ENCODE data around the gene RINL.
A peak's percentile ranks its signal among the peaks of the same experiment; 100 is the strongest.
"Not testable (repeated sequence)": the region's sequence is repeated elsewhere in the genome, so short reads cannot be mapped to it uniquely, and the experiment has no call there.

Gene RINL

DNA sequence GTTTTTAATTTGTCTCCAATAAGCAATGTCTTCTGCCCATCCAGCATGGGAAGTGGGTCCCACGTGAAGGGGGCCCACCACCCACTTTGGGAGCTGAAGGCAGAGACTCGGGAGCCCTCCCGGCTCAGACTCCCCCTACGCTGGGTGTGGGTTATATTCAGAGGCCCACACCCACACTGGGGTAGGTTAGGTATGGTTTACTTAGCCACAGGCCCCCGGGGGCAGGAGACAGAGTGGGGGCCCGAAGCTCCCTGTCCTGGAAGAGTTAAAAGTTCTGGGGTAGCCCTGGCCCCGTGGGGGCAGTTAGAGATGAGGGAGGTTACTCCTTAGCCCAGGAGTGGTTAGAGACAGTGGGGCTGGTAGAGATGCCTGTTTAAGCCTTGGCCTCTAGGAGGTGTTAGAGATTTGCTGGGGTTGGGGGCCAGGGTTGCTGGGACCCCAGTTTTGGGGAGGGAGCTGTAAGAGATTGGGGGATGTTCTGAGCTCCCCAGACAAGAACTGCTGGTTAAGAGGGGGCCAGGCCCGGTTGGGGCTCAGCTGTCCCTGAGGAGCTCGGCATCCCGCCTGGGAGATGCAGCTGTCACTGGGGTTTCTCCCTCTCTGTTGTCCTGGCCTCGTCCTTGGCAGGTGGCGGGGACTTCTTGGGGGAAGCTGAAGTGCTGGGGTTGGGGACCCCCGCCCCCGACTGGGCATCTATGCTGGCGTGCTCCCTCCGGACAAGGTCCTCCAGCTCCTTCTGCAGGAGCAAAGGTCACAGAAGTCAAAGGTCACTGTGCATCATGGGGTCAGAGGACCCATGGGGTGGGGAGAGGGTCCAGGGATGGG, 712 bp upstream of the RINL start:
- no peak for FAIRE-seq

DNA sequence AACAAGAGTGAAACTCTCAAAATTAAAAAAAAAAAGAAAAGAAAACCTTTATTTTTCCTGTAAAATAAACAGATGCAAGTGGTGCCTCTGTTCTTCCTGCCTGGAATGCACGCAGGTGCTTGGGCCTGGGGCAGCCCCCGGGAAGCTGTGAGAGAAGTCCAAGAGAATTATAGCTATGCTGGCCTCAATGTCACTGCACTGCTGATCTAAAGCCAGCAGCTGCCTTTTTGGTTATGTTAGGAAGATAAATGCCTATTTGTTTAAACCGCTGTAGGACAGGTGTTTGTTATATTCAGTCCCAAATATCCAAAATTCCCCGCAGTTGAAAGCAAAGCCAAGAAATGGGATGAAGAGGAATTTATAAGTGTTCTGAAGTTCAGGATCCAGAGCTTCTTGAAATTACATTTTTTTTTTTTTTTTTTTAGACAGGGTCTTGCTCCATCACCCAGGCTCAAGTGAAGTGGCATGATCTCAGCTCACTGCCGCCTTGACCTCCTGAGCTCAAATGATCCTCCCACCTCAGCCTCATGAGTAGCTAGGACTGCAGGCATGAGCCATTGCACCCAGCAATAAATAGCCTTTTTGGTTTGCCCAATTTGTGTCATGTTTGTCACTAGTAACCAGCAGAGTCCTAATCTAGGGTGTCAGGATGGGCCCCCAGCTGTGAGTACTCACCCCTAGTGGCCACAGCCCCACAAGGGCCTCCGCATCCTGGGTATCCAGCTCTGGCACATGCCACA, 2.2 kb downstream of the RINL start:
- DNase-seq (ENCODE audit: insufficient read length, low spot score) (no peak), FAIRE-seq (no peak)

More for the DNA sequence above, 712 bp upstream of the RINL start:
- no peak for DNase-seq (ENCODE audit: insufficient read length, low spot score)

DNA sequence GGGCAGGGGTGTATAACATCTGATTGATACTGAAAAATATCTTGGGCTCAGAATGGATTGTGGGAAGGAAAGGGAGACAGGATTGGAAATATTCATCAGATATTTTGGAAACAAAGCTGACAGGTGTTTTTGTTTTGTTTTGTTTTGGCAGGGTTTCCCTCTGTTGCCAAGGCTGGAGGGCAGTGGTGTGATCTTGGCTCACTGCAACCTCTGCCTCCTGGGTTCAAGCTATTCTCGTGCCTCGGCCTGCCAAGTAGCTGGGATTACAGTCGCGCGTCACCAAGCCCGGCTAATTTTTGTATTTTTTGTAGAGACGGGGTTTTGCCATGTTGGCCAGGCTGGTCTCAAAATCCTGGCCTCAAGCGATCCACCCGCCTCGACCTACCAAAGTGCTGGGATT, 4.7 kb downstream of the RINL start:
- FAIRE-seq; DNase-seq (ENCODE audit: insufficient read length, low spot score): not testable (repeated sequence)

DNA sequence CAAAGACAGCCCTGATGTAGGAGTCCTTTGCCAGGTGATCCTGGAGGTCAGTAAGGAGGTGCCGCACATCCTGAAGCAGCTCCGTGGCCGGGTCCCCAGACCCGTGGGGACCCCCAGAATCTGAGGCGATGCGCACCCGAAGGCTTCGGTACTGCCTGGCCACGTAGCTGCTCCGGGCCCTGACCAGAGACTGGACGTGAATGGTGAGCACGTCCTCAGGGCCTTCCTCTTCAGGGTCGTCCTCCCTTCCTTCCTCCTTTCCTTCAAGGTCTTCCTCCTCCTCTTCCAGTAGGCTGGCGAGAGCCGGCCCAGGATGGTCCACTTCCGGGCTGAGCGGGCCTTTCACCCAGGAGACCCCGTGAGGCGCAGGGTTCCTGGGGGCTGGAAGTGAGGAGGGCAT, 7.5 kb downstream of the RINL start:
- FAIRE-seq, result no peak
- DNase-seq (ENCODE audit: insufficient read length, low spot score), result no peak

DNA sequence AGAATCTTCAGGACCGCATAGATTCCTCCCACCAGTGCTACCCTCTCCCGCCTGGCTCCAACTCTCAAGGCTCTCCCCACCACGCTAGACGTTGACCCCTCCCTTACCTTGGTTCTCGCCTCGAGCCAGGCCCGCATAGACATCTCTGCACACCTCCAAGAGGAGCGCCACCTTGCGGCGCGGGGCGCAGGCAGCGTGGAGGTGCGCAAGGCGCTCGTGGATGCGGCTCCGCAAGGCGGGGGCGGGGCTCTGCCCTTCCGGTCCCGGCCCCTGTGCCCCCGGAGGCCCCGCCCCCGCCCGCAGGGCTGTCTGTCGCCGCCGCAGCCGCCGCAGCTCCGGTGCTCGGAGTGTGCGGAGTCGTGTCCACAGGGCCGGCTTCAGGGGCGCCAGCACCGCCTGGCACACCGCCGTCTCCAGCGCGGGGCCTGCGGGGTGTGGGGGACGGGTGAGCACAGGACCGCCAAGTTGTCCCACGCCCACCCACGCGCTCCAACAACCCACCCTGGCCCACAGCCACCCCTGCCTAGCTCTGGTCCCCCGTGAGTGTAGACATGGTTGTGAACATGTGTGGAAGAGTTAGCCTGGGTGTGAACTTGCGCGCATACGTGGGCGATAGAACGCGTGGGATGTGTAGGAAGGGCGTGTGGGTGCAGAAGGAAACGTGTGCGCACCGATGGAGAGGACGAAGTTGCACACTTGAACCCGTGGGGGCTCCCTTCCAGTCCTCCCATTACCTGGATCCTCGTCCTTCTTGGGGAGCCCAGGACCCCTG, 8.1 kb downstream of the RINL start:
- no peak for DNase-seq (ENCODE audit: insufficient read length, low spot score)
- no peak for FAIRE-seq

DNA sequence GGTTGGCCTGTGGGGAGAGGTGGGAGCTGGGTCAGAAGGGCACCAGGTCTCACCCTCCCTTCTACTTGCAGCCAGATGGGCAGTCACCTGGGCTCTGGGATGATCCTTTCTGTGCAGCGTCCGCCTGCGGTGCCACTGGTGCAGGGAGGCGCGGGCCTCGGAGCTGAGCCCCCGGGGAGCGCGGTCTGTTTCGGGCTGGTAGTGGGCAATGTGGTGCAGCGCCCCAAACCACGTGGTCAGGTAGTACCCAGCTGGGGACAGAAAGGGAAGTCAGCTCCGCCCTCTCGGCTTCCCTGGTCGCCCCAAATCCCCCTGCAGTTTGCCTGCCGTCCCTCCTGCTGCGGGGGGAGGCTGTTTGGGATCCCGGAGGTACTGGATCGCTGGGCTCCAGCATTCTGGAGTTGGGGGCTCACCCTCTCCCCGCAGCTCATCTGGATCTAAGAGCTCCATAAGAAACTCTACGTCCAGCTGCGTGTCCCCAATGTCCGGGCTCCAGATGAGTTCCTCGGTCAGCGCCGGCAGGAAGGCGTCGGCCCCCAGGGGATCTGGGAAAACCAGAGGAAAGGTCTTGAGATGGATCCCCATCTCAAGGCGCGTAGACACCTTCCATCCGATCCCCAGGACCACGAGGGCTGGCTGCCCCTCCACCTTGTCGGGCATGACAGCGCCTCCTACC, 8.8 kb downstream of the RINL start:
- DNase-seq (ENCODE audit: insufficient read length, low spot score), result no peak
- FAIRE-seq, result no peak

DNA sequence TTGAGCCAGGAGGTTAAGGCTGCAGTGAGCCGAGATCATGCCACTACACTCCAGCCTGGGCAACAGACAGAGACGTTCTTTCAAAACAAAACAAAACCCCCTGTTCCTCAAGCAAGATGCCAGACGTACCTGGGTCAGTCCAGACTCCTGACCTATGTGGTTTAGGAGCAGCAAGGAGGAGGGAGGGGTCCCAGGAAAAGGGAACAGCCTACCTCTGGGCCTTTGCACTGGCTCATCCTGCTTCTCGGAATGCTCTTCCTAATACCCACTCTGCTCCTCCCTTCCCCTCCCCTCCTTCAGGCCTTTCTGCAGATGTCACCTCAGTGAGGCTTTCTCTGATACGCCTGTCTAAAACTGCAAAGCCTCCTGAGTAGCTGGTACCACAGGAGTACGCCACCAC, 9.5 kb downstream of the RINL start:
- DNase-seq (ENCODE audit: insufficient read length, low spot score) (no peak), FAIRE-seq (no peak)

DNA sequence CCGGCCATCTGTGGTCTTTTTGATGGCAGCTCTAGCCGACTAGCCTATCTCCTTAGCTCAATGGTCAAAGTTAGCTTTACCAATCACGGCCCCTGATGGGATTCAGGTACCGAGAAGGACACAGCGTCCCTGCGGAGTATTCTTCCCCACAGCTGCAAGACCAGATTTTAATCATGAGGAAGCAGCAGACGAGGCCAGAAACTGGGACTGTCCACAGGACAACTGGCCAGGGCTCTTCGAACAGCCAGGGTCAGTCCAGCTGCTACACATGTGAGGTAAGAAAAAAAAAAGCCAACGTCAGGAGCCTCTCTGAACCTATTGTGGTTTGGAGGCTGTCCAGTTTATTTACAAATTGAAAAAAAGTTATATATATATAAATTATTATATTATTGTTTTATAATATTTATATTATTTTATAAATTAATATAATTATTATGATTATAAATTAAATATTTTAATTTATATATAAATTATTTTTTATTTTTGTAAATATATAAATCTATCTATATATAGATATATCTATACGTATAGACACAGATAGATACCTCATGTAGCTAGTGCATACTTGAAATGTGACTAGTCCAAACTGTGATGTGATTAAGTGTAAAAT, 10.8 kb downstream of the RINL start:
- DNase-seq (ENCODE audit: insufficient read length, low spot score), result no peak
- FAIRE-seq, result no peak

DNA sequence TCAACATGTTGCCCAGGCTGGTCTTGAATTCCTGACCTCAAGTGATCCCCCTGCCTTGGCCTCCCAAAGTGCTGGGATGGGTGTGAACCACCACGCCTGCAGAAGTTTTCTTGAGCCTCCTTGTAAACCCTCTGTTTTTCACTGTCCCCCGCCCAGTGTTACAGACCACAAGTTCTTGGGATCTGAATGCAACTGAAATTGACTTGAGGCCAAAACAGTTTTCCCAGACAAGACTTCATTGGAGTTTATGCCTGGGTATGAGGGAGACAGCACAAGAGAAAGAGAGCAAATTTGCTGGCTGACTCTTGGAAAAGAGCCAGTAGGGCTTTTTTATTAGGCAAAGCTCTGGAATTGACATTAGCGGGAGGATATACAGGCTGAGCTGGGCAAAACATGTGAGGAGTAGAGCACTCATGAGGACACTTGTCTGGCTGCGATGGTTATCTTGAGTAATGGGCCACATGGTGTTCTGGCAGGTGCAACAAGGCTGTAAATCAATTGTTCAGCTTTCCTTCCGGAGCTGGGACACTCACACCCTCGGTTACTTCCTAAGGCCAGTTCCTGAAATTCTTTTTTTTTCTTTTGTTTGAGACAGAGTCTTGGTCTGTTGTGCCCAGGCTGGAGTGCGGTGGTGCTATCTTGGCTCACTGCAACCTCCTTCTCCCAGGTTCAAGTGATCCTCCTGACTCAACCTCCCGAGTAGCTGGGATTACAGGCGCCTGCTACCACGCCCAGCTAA, 15.6 kb downstream of the RINL start:
- FAIRE-seq, result no peak
- peak; percentile 33 for DNase-seq (ENCODE audit: insufficient read length, low spot score)

DNA sequence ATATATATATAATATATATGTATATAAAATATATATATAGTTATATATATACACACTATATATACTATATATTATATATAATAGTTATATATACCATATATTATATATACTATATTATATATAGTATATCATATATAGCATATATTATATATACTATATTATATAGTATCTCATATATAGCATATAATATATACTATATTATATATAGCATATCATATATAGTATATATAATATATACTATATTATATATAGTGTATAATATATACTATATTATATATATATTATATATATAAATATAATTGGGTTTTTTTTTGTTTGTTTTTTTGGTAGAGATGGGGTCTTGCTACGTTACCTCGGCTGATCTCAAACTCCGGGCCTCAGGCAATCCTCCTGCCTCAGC, 16.7 kb downstream of the RINL start:
- DNase-seq (ENCODE audit: insufficient read length, low spot score), result no peak

DNA sequence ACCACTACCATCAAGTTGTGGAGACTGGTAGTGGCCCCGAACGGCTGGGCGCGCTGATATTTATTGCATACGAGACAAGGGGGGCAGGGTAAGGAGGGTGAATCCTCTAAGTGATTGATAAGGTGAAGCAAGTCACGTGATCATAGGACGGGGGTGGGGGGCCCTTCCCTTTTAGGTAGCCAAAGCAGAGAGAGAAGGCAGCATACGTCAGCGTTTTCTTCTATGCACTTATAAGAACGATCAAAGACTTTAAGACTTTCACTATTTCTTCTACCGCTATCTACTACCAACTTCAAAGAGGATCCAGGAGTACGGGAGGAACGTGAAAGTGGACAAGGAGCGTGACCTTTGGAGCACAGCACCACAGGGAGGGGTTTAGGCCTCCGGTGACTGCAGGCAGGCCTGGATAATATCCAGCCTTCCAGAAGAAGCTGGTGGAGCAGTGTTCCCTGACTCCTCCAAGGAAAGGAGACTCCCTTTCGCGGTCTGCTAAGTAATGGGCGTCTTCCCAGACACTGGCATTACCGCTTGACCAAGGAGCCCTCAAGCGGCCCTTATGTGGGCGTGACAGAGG, 18.4 kb downstream of the RINL start:
- not testable (repeated sequence) for FAIRE-seq; DNase-seq (ENCODE audit: insufficient read length, low spot score)

More for the DNA sequence above, 16.7 kb downstream of the RINL start:
- FAIRE-seq, result no peak

DNA sequence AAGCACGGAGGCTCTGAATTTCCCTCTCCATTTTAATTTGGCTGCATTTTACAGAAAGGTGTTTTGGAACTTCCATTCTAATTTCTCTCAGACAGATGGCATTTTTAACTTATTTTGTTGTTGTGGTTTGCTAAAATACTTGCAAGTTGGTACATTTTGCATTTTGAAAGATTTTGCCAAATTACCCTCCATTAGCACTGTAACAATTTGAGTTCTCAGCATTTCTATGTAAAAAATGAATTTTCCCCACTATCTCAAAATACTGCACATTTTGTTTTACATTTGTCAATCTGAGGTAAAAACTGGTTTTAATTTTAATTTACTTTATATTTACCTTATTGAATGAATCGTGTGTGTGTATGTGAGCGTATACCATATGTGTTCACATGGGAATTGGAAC, 21.3 kb downstream of the RINL start:
- FAIRE-seq (no peak), DNase-seq (ENCODE audit: insufficient read length, low spot score) (no peak)

DNA sequence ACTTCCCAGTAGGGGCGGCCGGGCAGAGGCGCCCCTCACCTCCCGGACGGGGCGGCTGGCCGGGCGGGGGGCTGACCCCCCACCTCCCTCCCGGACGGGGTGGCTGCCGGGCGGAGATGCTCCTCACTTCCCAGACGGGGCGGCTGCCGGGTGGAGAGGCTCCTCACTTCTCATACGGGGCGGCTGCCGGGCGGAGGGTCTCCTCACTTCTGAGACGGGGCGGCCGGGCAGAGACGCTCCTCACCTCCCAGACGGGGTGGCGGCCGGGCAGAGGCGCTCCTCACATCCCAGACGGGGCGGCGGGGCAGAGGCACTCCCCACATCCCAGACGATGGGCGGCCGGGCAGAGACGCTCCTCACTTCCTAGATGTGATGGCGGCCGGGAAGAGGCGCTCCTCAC, 22.3 kb downstream of the RINL start:
- not testable (repeated sequence) for FAIRE-seq; DNase-seq (ENCODE audit: insufficient read length, low spot score)

DNA sequence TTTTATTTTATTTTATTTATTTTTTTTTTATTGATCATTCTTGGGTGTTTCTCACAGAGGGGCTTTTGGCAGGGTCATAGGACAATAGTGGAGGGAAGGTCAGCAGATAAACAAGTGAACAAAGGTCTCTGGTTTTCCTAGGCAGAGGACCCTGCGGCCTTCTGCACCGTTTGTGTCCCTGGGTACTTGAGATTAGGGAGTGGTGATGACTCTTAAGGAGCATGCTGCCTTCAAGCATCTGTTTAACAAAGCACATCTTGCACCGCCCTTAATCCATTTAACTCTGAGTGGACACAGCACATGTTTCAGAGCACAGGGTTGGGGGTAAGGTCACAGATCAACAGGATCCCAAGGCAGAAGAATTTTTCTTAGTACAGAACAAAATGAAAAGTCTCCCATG, 23.1 kb downstream of the RINL start:
- FAIRE-seq; DNase-seq (ENCODE audit: insufficient read length, low spot score): not testable (repeated sequence)

DNA sequence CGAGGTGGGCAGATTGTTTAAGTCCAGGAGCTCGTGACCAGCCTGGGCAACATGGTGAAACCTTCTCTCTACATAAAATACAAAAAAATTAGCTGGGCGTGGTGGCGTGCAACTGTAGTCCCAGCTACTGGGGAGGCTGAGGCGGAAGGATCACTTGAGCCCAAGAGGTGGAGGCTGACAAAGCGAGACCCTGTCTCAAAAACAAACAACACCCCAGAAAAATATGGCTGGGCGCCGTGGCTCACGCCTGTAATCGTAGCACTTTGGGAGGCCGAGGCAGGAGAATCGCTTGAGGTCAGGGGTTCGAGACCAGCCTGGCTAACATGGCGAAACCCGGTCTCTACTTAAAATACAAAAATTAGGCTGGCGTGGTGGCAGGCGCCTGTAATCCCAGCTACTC, 24.9 kb downstream of the RINL start:
- DNase-seq (ENCODE audit: insufficient read length, low spot score) (no peak), FAIRE-seq (no peak)

DNA sequence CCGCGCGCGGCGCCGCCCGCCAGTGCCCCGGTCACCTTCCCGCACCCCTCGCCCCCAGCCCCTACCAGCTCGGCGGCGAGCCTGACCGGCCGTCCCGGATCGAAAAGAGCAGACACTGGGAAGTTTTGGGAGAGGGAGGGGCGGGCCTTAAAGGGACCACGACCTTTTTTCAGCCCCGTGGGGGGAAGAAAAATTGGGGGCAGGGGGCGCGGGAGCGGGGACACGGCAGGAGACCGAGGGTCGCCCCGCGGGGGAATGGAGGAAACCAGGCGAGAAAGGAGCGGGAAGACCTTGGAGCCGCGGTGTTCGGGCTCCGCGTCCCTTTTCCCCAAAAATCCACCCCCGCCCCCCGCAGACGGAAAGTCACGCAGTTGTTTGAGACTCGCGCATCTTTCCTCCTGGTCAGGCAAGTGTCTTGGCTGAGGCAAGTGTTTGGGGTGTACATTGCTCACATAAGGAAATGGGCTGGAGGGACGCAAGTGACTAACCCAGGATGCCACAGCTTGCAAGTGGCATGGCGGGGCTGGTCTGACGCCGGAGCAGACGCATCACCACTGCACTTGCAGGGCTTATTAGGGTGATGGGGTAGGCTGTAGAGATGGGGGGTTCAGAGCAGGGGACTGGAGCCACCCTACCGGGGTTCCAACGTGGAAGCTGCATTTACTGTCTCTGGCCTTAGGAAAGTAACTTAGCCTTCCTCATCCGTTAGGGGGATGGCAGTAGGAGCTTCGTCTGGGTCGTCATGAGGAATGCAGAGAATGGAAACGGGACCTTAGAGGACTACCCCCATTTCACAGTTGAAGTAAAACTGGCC, 25.6 kb downstream of the RINL start:
- DNase-seq (ENCODE audit: insufficient read length, low spot score), result peak; percentile 45
- peak; percentile 62 for FAIRE-seq

DNA sequence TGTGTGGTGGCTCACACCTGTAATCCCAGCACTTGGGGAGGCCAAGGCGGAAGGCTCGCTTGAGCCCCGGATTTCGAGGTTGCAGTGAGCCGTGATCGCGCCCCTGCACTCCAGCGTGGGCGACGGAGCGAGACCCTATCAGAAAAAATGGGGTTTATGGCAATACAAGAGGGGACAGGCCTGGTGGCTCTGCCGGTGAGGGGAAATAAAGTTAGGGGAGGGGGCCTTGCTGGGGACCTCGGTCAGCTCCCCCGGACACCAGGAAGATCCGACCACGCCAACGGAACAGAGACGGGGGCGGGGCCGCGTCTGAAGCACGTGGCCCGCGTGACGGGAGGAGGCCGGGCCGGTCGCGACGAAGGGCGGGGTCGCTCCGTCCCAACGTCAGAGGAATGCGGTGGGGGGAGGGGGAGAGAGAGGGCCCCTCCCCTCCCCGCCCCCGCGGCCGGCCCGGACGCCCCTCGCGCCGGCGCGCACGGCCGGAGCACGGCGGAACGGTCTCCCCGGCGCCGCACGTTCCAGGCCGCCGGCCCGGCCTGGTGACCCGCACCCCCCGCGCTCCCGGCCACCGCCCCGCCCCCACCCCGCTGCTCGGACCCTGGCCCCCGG, 26.3 kb downstream of the RINL start:
- FAIRE-seq, result peak; percentile 93
- DNase-seq (ENCODE audit: insufficient read length, low spot score), result peak; percentile 75

Data from HTR-8/SVneo (cell line).